Endothelial cell of umbilical vein (primary cell): Measurements from ENCODE around the gene TNFSF9.

ENCODE experiments used
- EZH2 ChIP-seq: IDR thresholded peaks from 2 replicates; pipeline ENCODE4 v1.6.1; 2012; ENCODE audit warnings: borderline replicate concordance, low read depth, mild to moderate bottlenecking, moderate library complexity, low read length, inconsistent platforms; ENCODE audit not compliant: severe bottlenecking
- FOS ChIP-seq: IDR thresholded peaks from 2 replicates; pipeline ENCODE4 v1.6.1; 2011; ENCODE audit warnings: mild to moderate bottlenecking, low read length, moderate library complexity, borderline replicate concordance; ENCODE audit not compliant: insufficient read depth
- GATA2 ChIP-seq: IDR thresholded peaks from 2 replicates; pipeline ENCODE4 v1.7.0; 2011; ENCODE audit warnings: low read depth, mild to moderate bottlenecking, moderate library complexity, mixed read lengths, low read length; ENCODE audit not compliant: insufficient read length, insufficient read depth
- JUN ChIP-seq: IDR thresholded peaks from 2 replicates; pipeline ENCODE4 v1.6.1; 2011; ENCODE audit warnings: borderline replicate concordance, low read depth; ENCODE audit not compliant: insufficient read length, insufficient read depth
- MYC ChIP-seq: IDR thresholded peaks from one replicate; pipeline ENCODE4 v1.6.1; 2011; ENCODE audit warnings: mild to moderate bottlenecking, low read depth, low read length
- POLR2A ChIP-seq: IDR thresholded peaks from 2 replicates; pipeline ENCODE4 v1.6.1; 2012; ENCODE audit warnings: low read depth, mild to moderate bottlenecking, control low read depth, low read length
- POLR2AphosphoS5 ChIP-seq: IDR thresholded peaks from 2 replicates; pipeline ENCODE4 v1.6.1; 2012; ENCODE audit warnings: low read depth, mild to moderate bottlenecking, control low read depth, low read length, moderate library complexity; ENCODE audit not compliant: insufficient read depth
- TF ChIP-seq, protein P1 (sequence below), 2 donors: IDR thresholded peaks; 1 replicate in 1 of 2; 2 replicates in 1 of 2; pipeline ENCODE4 v1.5.1; 2011; ENCODE audit warnings: low read length in 2 of 2, mild to moderate bottlenecking in 2 of 2, moderate library complexity in 2 of 2, control low read depth in 1 of 2, inconsistent platforms in 1 of 2, low read depth in 1 of 2; ENCODE audit not compliant: insufficient read depth in 1 of 2; ENCODE audit errors: extremely low read depth in 1 of 2
- TF ChIP-seq, protein P2 (sequence below): IDR thresholded peaks from 2 replicates; pipeline ENCODE4 v1.6.1; 2011; ENCODE audit not compliant: insufficient read depth, insufficient read length

DNA sequence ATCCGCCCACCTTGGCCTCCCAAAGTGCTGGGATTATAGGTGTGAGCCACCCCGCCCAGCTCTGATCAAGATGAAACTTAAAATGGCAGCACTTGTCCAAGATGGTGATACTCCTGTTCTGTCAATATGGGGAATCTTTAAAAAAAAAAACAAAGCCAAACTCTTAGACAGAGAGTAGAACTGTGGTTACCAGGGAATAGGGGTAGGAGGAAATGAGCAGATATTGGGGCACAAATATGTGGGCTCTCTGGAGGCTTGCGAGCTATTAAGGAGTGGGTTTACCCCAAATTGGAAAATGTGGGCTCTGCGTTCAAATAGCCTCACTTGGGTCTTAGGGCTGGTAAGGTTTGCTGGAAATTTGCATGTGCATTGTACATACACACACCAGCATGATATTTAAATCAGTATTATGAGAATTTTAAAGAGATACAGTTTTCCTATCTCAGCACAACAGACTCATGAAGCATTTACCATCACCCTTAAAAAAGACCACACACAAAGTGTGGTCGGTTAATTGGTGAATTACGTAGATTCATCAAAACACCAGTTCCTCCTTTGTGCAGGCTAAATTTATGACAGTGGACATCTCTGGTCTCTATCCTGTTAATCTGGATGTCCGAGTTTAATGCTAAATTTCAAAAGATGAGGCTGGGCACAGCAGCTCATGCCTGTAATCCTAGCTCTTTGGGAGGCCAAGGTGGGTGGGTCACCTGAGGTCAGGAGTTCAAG is 48.8 kb downstream of the TNFSF9 start:
- TF ChIP-seq POLR2AphosphoS5 (no peak), FOS (no peak), POLR2A (no peak), EZH2 (no peak), JUN (no peak), MYC (no peak), GATA2 (no peak)
- TF ChIP-seq, protein P1, sequence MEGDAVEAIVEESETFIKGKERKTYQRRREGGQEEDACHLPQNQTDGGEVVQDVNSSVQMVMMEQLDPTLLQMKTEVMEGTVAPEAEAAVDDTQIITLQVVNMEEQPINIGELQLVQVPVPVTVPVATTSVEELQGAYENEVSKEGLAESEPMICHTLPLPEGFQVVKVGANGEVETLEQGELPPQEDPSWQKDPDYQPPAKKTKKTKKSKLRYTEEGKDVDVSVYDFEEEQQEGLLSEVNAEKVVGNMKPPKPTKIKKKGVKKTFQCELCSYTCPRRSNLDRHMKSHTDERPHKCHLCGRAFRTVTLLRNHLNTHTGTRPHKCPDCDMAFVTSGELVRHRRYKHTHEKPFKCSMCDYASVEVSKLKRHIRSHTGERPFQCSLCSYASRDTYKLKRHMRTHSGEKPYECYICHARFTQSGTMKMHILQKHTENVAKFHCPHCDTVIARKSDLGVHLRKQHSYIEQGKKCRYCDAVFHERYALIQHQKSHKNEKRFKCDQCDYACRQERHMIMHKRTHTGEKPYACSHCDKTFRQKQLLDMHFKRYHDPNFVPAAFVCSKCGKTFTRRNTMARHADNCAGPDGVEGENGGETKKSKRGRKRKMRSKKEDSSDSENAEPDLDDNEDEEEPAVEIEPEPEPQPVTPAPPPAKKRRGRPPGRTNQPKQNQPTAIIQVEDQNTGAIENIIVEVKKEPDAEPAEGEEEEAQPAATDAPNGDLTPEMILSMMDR (IDR thresholded peaks at IDR 0.05; ENCODE audit: extremely low read depth in 1 of 2, insufficient read depth in 1 of 2, low read depth in 1 of 2, low read length in 2 of 2): no peak
- TF ChIP-seq, protein P2, sequence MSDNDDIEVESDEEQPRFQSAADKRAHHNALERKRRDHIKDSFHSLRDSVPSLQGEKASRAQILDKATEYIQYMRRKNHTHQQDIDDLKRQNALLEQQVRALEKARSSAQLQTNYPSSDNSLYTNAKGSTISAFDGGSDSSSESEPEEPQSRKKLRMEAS: no peak
